Germinal center (tissue), 1 donor: Measurements from ENCODE around the gene MAD1L1.
"Not testable (repeated sequence)": the region's sequence is repeated elsewhere in the genome, so short reads cannot be mapped to it uniquely, and the experiment has no call there.

Experiments
- DNase-seq: peaks from one replicate; pipeline ENCODE4 v3.0.0; 2012; ENCODE audit warnings: mixed read lengths, low spot score

MAD1L1 gene

GRCh38 chr7:1863091-1863900 lies 369.4 kb downstream of the MAD1L1 start:
- DNase-seq, result no peak

- DNase-seq, result peak; percentile 27
Observed at GRCh38 chr7:1862560-1862959, 370.2 kb downstream of the MAD1L1 start.

GRCh38 chr7:1861799-1862458 lies 370.8 kb downstream of the MAD1L1 start:
- peak; percentile 56 for DNase-seq

GRCh38 chr7:1860881-1861798 lies 371.6 kb downstream of the MAD1L1 start:
- not testable (repeated sequence) for DNase-seq

- DNase-seq, result no peak
Observed at GRCh38 chr7:1859266-1860035, 373.3 kb downstream of the MAD1L1 start.

GRCh38 chr7:1858435-1859265 lies 374.1 kb downstream of the MAD1L1 start:
- no peak for DNase-seq

- DNase-seq, result no peak
Observed at GRCh38 chr7:1857487-1858421, 375.0 kb downstream of the MAD1L1 start.

GRCh38 chr7:1856888-1857441 lies 375.8 kb downstream of the MAD1L1 start:
- no peak for DNase-seq

- no peak for DNase-seq
Observed at GRCh38 chr7:1856161-1856887, 376.4 kb downstream of the MAD1L1 start.

GRCh38 chr7:1855725-1856160 lies 377.0 kb downstream of the MAD1L1 start:
- DNase-seq, result no peak

- DNase-seq, result no peak
Observed at GRCh38 chr7:1854866-1855724, 377.6 kb downstream of the MAD1L1 start.

- DNase-seq, result no peak
Observed at GRCh38 chr7:1853986-1854865, 378.5 kb downstream of the MAD1L1 start.

GRCh38 chr7:1853431-1853985 lies 379.2 kb downstream of the MAD1L1 start:
- no peak for DNase-seq

GRCh38 chr7:1852517-1853430 lies 380.0 kb downstream of the MAD1L1 start:
- no peak for DNase-seq
